Neuronal stem cell (in vitro differentiated cells): Measurements from ENCODE around the gene ADD1.

ENCODE experiments used
- DNase-seq: peaks from one replicate; pipeline ENCODE4 v3.0.0-alpha.2; 2013; ENCODE audit warnings: low spot score
- H2AFZ ChIP-seq: one replicate; pipeline ENCODE4 v1.6.1; 2013; ENCODE audit warnings: mild to moderate bottlenecking, low read length, inconsistent platforms
- H2AK5ac ChIP-seq: 2 replicates; pipeline ENCODE4 v1.6.1; 2013; ENCODE audit warnings: low read depth, mild to moderate bottlenecking, inconsistent platforms, low read length, moderate library complexity, mixed read lengths
- H2BK120ac ChIP-seq: 2 replicates; pipeline ENCODE4 v1.6.1; 2013; ENCODE audit warnings: low read depth, mild to moderate bottlenecking, inconsistent platforms, low read length, moderate library complexity, mixed read lengths
- H2BK12ac ChIP-seq: one replicate; pipeline ENCODE4 v1.6.1; 2013; ENCODE audit warnings: low read length, inconsistent platforms
- H2BK15ac ChIP-seq: 2 replicates; pipeline ENCODE4 v1.6.1; 2013; ENCODE audit warnings: mild to moderate bottlenecking, low read length, inconsistent platforms, mixed read lengths
- H2BK5ac ChIP-seq: one replicate; pipeline ENCODE4 v1.6.1; 2013; ENCODE audit warnings: inconsistent platforms, mild to moderate bottlenecking, low read length, moderate library complexity
- H3K14ac ChIP-seq: one replicate; pipeline ENCODE4 v1.6.1; 2013; ENCODE audit warnings: low read length, inconsistent platforms
- H3K18ac ChIP-seq: 2 replicates; pipeline ENCODE4 v1.6.1; 2013; ENCODE audit warnings: low read length, inconsistent platforms
- H3K23ac ChIP-seq: 2 replicates; pipeline ENCODE4 v1.6.1; 2013; ENCODE audit warnings: low read depth, mild to moderate bottlenecking, mixed read lengths, low read length, inconsistent platforms; ENCODE audit not compliant: poor library complexity
- H3K27ac ChIP-seq: replicated peaks from 3 replicates; pipeline ENCODE4 v1.5.1; 2013; ENCODE audit warnings: low read length, inconsistent platforms
- H3K27me3 ChIP-seq, 3 experiments: 2 replicates each; pipeline ENCODE4 v1.6.1; 2013; ENCODE audit warnings: low read length in 3 of 3, mild to moderate bottlenecking in 2 of 3, inconsistent platforms in 1 of 3, low read depth in 1 of 3, mixed read lengths in 1 of 3, moderate library complexity in 1 of 3; ENCODE audit not compliant: control insufficient read depth in 3 of 3, insufficient read depth in 3 of 3
- H3K36me3 ChIP-seq, 2 donors: replicated peaks in 1 of 2; 2 replicates each; pipeline ENCODE4 v1.6.1; 2013; ENCODE audit warnings: low read length in 2 of 2; ENCODE audit not compliant: control insufficient read depth in 2 of 2, insufficient read depth in 2 of 2
- H3K4ac ChIP-seq: 2 replicates; pipeline ENCODE4 v1.6.1; 2013; ENCODE audit warnings: inconsistent platforms, mild to moderate bottlenecking, low read length, moderate library complexity
- H3K4me1 ChIP-seq, 2 donors: 1 replicate in 1 of 2; 2 replicates in 1 of 2; pipeline ENCODE4 v1.6.1; 2013; ENCODE audit warnings: low read length in 2 of 2, low read depth in 1 of 2; ENCODE audit not compliant: control insufficient read depth in 2 of 2, insufficient read depth in 1 of 2
- H3K4me2 ChIP-seq: one replicate; pipeline ENCODE4 v1.6.1; 2013; ENCODE audit warnings: mild to moderate bottlenecking, low read length, inconsistent platforms; ENCODE audit not compliant: insufficient read depth, poor library complexity, severe bottlenecking
- H3K4me3 ChIP-seq, 2 donors: 2 replicates each; pipeline ENCODE4 v1.5.1; 2013; ENCODE audit warnings: low read length in 2 of 2, mild to moderate bottlenecking in 2 of 2, inconsistent platforms in 1 of 2, moderate library complexity in 1 of 2
- H3K79me1 ChIP-seq: one replicate; pipeline ENCODE4 v1.6.1; 2013; ENCODE audit warnings: low read depth, mild to moderate bottlenecking, inconsistent platforms, low read length, moderate library complexity
- H3K9ac ChIP-seq: one replicate; pipeline ENCODE4 v1.6.1; 2013; ENCODE audit warnings: mild to moderate bottlenecking, low read depth, low read length, inconsistent platforms; ENCODE audit not compliant: poor library complexity
- H3K9me3 ChIP-seq, 2 donors: replicated peaks in 1 of 2; 2 replicates each; pipeline versions ENCODE3 to v1.6.1; 2013; ENCODE audit warnings: low read length in 2 of 2, mild to moderate bottlenecking in 2 of 2, inconsistent platforms in 1 of 2, low read depth in 1 of 2, mixed read lengths in 1 of 2, moderate library complexity in 1 of 2; ENCODE audit not compliant: control insufficient read depth in 2 of 2, insufficient read depth in 1 of 2
- H4K8ac ChIP-seq: one replicate; pipeline ENCODE4 v1.6.1; 2013; ENCODE audit warnings: low read depth, mild to moderate bottlenecking, inconsistent platforms, low read length, moderate library complexity
- H4K91ac ChIP-seq: one replicate; pipeline ENCODE4 v1.6.1; 2013; ENCODE audit warnings: low read length, low read depth, mild to moderate bottlenecking, inconsistent platforms; ENCODE audit not compliant: poor library complexity
- WGBS, 2 donors: extraction: QIAGEN DNeasy Blood & Tissue Kit; methylation state at CpG; one replicate each; pipeline ENCODE4 v1.1.7; 2013; ENCODE audit warnings: missing lambda C conversion rate in 2 of 2, mixed read lengths in 1 of 2; ENCODE audit not compliant: insufficient read length in 2 of 2, insufficient replicate concordance in 1 of 2; ENCODE audit errors: extremely low coverage in 2 of 2; 5-methylcytosine and 5-hydroxymethylcytosine counted together

The ADD1 gene

GRCh38 chr4:2804449-2804972 is 39.1 kb upstream of the ADD1 start:
- DNase-seq: no peak
- Histone ChIP-seq H3K9me3 (peaks cover 0 to 2% of the 10 kb centered on the region in 2 donors), H4K91ac (no peak overlapping the region), H2AFZ (no peak overlapping the region), H3K9ac (no peak overlapping the region), H3K36me3 (no peaks in the 10 kb centered on the region), H2BK5ac (peak overlapping the region; percentile 96), H3K23ac (no peak overlapping the region), H3K4me2 (no peak overlapping the region), H3K18ac (no peak overlapping the region), H3K4me1 (peaks cover 18 to 38% of the 10 kb centered on the region in 2 donors), H2BK12ac (no peak overlapping the region), H3K4ac (no peak overlapping the region), H2AK5ac (peak overlapping the region; percentile 95), H3K79me1 (no peaks in the 10 kb centered on the region), H3K27ac (no peak overlapping the region), H2BK120ac (peak overlapping the region; percentile 69), H2BK15ac (peak overlapping the region; percentile 76), H4K8ac (no peak overlapping the region), H3K27me3 (no peaks in the 10 kb centered on the region), H3K14ac (peak overlapping the region; percentile 14), H3K4me3 (no peak overlapping the region)
- no CpG with 5 or more reads among the region's 10 CpGs for WGBS, 2 donors

- H2AK5ac ChIP-seq: peak overlapping the region; percentile 96
- H3K23ac ChIP-seq: no peak overlapping the region
- H2BK15ac ChIP-seq: peak overlapping the region; percentile 76
- H3K18ac ChIP-seq: peak overlapping the region; percentile 53
- H3K4me1 ChIP-seq: peaks cover 22 to 39% of the 10 kb centered on the region in 2 donors
- no peak overlapping the region for H3K4me3 ChIP-seq
- no peak overlapping the region for H4K8ac ChIP-seq
- peak overlapping the region; percentile 91 for H2BK12ac ChIP-seq
- peak overlapping the region; percentile 28 for H3K14ac ChIP-seq
- H4K91ac ChIP-seq: no peak overlapping the region
- H3K9ac ChIP-seq: peak overlapping the region; percentile 30
- no peaks in the 10 kb centered on the region for H3K79me1 ChIP-seq
- DNase-seq: no peak
- H3K27me3 ChIP-seq: no peaks in the 10 kb centered on the region
- no peak overlapping the region for H2AFZ ChIP-seq
- peak overlapping the region; percentile 96 for H2BK5ac ChIP-seq
- peak overlapping the region; percentile 69 for H2BK120ac ChIP-seq
- H3K4ac ChIP-seq: peak overlapping the region; percentile 8
- no peak overlapping the region for H3K4me2 ChIP-seq
- no peak overlapping the region for H3K27ac ChIP-seq
- peaks cover 0 to 2% of the 10 kb centered on the region in 2 donors for H3K9me3 ChIP-seq
- no CpG with 5 or more reads among the region's 13 CpGs for WGBS, 2 donors
- no peaks in the 10 kb centered on the region for H3K36me3 ChIP-seq
These were observed 38.6 kb upstream of the ADD1 start for GRCh38 chr4:2804973-2805501.

GRCh38 chr4:2805712-2806389 is 37.8 kb upstream of the ADD1 start:
- H3K9ac ChIP-seq: peak overlapping the region; percentile 30
- no peak overlapping the region for H4K8ac ChIP-seq
- no CpG with 5 or more reads among the region's 20 CpGs for WGBS, 2 donors
- H3K27me3 ChIP-seq: no peaks in the 10 kb centered on the region
- H3K36me3 ChIP-seq: no peaks in the 10 kb centered on the region
- H2BK120ac ChIP-seq: no peak overlapping the region
- H3K18ac ChIP-seq: peak overlapping the region; percentile 24
- H2AFZ ChIP-seq: no peak overlapping the region
- no peak overlapping the region for H3K27ac ChIP-seq
- peaks cover 0 to 2% of the 10 kb centered on the region in 2 donors for H3K9me3 ChIP-seq
- H2BK15ac ChIP-seq: peak overlapping the region; percentile 76
- no peak overlapping the region for H3K4ac ChIP-seq
- peak overlapping the region; percentile 96 for H2AK5ac ChIP-seq
- H2BK12ac ChIP-seq: no peak overlapping the region
- H2BK5ac ChIP-seq: peak overlapping the region; percentile 45
- H3K4me1 ChIP-seq: peaks cover 16 to 40% of the 10 kb centered on the region in 2 donors
- no peak overlapping the region for H3K23ac ChIP-seq
- no peaks in the 10 kb centered on the region for H3K79me1 ChIP-seq
- H3K4me3 ChIP-seq: no peak overlapping the region
- H3K4me2 ChIP-seq: no peak overlapping the region
- H4K91ac ChIP-seq: no peak overlapping the region
- H3K14ac ChIP-seq: peak overlapping the region; percentile 65
- DNase-seq: no peak
